LNCAP (cell line): ENCODE data around the gene LAPTM4A.

Experiments
- TF ChIP-seq, protein P1 (sequence below): fragments of 450-650 bp; IDR thresholded peaks from 2 replicates; pipeline ENCODE4 v1.5.1; 2017; ENCODE audit warnings: mild to moderate bottlenecking

LAPTM4A gene

GRCh38 chr2:19989667-19990415, 61.6 kb downstream of the LAPTM4A start, which contains the start of gene WDR35:
Gene WDR35, minus strand, starts transcription at chr2:19990105. Its CDS starts 90 bp downstream, at chr2:19990015.
- TF ChIP-seq, protein P1, sequence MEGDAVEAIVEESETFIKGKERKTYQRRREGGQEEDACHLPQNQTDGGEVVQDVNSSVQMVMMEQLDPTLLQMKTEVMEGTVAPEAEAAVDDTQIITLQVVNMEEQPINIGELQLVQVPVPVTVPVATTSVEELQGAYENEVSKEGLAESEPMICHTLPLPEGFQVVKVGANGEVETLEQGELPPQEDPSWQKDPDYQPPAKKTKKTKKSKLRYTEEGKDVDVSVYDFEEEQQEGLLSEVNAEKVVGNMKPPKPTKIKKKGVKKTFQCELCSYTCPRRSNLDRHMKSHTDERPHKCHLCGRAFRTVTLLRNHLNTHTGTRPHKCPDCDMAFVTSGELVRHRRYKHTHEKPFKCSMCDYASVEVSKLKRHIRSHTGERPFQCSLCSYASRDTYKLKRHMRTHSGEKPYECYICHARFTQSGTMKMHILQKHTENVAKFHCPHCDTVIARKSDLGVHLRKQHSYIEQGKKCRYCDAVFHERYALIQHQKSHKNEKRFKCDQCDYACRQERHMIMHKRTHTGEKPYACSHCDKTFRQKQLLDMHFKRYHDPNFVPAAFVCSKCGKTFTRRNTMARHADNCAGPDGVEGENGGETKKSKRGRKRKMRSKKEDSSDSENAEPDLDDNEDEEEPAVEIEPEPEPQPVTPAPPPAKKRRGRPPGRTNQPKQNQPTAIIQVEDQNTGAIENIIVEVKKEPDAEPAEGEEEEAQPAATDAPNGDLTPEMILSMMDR, result no peak

GRCh38 chr2:19989342-19989666, 62.1 kb downstream of the LAPTM4A start:
- TF ChIP-seq, protein P1, result no peak

DNA sequence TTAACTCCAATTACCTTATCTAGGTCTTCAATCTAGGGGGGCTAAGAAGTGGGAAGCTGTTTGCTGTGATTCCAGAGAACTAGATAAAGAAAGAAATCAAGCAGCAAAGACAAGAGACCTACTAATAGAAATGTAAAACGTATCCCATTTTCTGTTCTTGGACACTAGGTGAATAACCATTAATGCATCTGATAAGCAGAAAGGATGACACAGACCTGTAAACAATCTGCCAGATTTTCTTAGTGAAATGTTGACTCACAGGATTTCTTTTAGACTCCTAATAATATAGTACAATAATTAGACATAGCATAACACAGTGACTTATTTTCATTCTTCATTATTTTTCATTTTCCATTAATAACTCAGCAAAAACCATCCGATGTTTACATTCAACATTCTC, 62.8 kb downstream of the LAPTM4A start:
- TF ChIP-seq, protein P1, result no peak

DNA sequence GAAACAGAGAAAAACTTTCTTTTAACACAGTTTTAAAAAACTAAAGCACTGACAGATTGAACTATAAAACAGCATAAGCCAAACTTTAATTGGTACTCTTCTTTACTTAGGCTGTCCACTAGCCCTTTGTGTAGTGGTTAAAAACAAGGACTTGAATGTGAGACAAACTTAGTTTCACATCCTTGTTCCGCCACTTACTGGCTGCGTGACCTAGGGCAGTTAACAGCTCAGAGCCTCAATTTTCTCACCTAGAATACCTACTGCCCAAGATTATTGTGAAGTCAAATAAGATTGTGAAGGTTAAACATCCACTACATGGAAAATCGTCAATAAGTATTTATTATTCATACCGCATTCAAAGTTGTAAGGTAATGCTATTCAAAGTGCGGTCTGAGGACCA, 63.5 kb downstream of the LAPTM4A start:
- TF ChIP-seq, protein P1, result no peak
